BJ (cell line): Measurements from ENCODE around the gene TAOK2. TPM values are rescaled to one million over a fixed set of nuclear protein-coding genes. Genes with fewer than 3 reads are reported as not detected.
"Not testable (repeated sequence)": the region's sequence is repeated elsewhere in the genome, so short reads cannot be mapped to it uniquely, and the experiment has no call there.

Experiments used
- CTCF ChIA-PET: fragments of 350-600 bp; formaldehyde crosslinking; extraction: SDS; loops from one replicate; lab custom pipeline; 2021; ENCODE audit warnings: antibody characterized with exemption, inconsistent platforms; lab: Yijun Ruan, JAX
- POLR2A ChIA-PET: fragments of 300-600 bp; sonication (Branson Sonifier 250); formaldehyde crosslinking; extraction: SDS; loops from one replicate; lab custom pipeline; 2021; ENCODE audit warnings: antibody characterized with exemption; lab: Charles Lee
- DNase-seq: peaks from one replicate; pipeline ENCODE4 v3.0.0-alpha.2; 2011; ENCODE audit warnings: low read depth
- H3K27me3 ChIP-seq: 2 replicates; pipeline ENCODE4 v1.6.0; 2011; ENCODE audit warnings: low read length; ENCODE audit not compliant: control insufficient read depth, insufficient read depth
- H3K36me3 ChIP-seq: 2 replicates; pipeline ENCODE4 v1.5.1; 2011; ENCODE audit warnings: low read length; ENCODE audit not compliant: control insufficient read depth, insufficient read depth
- H3K4me3 ChIP-seq: 2 replicates; pipeline ENCODE4 v1.5.1; 2011; ENCODE audit warnings: low read depth, mild to moderate bottlenecking, control low read depth, low read length
- CTCF ChIP-seq: IDR thresholded peaks from 2 replicates; pipeline ENCODE4 v1.5.1; 2011; ENCODE audit warnings: low read depth, mild to moderate bottlenecking, control low read depth, inconsistent platforms, low read length, moderate library complexity; ENCODE audit not compliant: insufficient read depth
- polyA plus RNA-seq: library from polyadenylated mRNA; depleted of rRNA; stranded (reverse); fragments of >200 nt; gene quantifications from 2 replicates; pipeline ENCODE4 v1.2.3, GENCODE V29; 2011

TAOK2 gene
- polyA plus RNA-seq, 1 experiment, result 24.3 TPM

GRCh38 chr16:29950806-29951461 lies 22.7 kb upstream of the TAOK2 start:
- POLR2A ChIA-PET, result interaction anchor here (0.9 kb wide), 1 partner anchor 11 kb away, joined by 3 read pairs; the partner anchor contains the start of gene TMEM219

GRCh38 chr16:29951625-29952365 lies 21.9 kb upstream of the TAOK2 start:
- Histone ChIP-seq H3K27me3 (no peaks in the 10 kb centered on the region), H3K4me3 (no peak overlapping the region), H3K36me3 (no peaks in the 10 kb centered on the region)
- CTCF ChIA-PET, result interaction anchor here (0.6 to 1.7 kb wide), 3 partner anchors 10 to 13 kb away, joined by 3 to 8 read pairs (median 3); partner anchors contain the start of gene TMEM219
- DNase-seq, result no peak
- TF ChIP-seq CTCF, result no peak
- POLR2A ChIA-PET, result interaction anchor here (0.9 kb wide), 1 partner anchor 10 kb away, joined by 3 read pairs; the partner anchor contains the start of gene TMEM219

More at GRCh38 chr16:29950806-29951461, 22.7 kb upstream of the TAOK2 start:
- Histone ChIP-seq H3K4me3 (no peak overlapping the region), H3K36me3 (no peaks in the 10 kb centered on the region), H3K27me3 (no peaks in the 10 kb centered on the region)
- TF ChIP-seq CTCF, result no peak
- no peak for DNase-seq
- CTCF ChIA-PET, result interaction anchor here (0.6 to 1.7 kb wide), 3 partner anchors 10 to 12 kb away, joined by 3 to 8 read pairs (median 3); partner anchors contain the start of gene TMEM219

- no peak for DNase-seq
- no peaks in the 10 kb centered on the region for H3K36me3 ChIP-seq
- TF ChIP-seq CTCF, result no peak
- H3K27me3 ChIP-seq, result no peaks in the 10 kb centered on the region
- no peak overlapping the region for H3K4me3 ChIP-seq
- CTCF ChIA-PET, result interaction anchor here (1.4 kb wide), 1 partner anchor 15 kb away, joined by 3 read pairs; no protein-coding TSS in a partner anchor
- POLR2A ChIA-PET, result no interaction called here
Measured at GRCh38 chr16:29958756-29959155, 14.9 kb upstream of the TAOK2 start.

- DNase-seq, result no peak
- Histone ChIP-seq H3K27me3 (no peaks in the 10 kb centered on the region), H3K4me3 (no peak overlapping the region), H3K36me3 (no peaks in the 10 kb centered on the region)
- ChIA-PET POLR2A (no interaction called here), CTCF (interaction anchor here (1.4 kb wide), 1 partner anchor 16 kb away, joined by 3 read pairs; no protein-coding TSS in a partner anchor)
- TF ChIP-seq CTCF, result no peak
Measured at GRCh38 chr16:29959293-29959692, 14.4 kb upstream of the TAOK2 start.

GRCh38 chr16:29959821-29960220 lies 13.8 kb upstream of the TAOK2 start:
- POLR2A ChIA-PET, H3K27me3 ChIP-seq, DNase-seq, H3K4me3 ChIP-seq, H3K36me3 ChIP-seq: not testable (repeated sequence)
- CTCF ChIA-PET, result interaction anchor here (1.4 kb wide), 1 partner anchor 16 kb away, joined by 3 read pairs; no protein-coding TSS in a partner anchor
